GM21576 (cell line): ENCODE measurements around the gene MBNL2.

Experiments
- ATAC-seq: cut with Tn5 transposase; IDR thresholded peaks from one replicate; pipeline ENCODE4 v1.9.1; 2021; ENCODE audit warnings: mild to moderate bottlenecking, moderate library complexity; ENCODE audit not compliant: unreplicated experiment

The MBNL2 gene

DNA sequence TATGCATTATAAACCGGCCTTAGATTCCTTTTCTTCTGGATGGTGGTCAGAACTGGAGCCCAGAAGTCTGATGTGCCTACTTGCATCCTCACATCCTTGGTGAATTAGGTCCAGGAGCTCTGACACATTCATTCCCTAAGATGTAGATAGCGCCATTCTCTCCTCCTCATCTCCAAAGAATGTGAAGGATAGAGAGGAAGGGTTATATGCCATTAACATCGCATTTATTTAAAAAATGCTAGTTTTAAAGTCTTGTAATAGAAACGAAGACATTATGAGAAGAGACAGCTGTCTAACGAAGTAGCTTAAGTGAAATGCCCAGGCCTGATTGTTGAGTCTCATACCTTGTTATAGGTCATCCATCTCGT, 9.7 kb downstream of the MBNL2 start:
- no peak for ATAC-seq

DNA sequence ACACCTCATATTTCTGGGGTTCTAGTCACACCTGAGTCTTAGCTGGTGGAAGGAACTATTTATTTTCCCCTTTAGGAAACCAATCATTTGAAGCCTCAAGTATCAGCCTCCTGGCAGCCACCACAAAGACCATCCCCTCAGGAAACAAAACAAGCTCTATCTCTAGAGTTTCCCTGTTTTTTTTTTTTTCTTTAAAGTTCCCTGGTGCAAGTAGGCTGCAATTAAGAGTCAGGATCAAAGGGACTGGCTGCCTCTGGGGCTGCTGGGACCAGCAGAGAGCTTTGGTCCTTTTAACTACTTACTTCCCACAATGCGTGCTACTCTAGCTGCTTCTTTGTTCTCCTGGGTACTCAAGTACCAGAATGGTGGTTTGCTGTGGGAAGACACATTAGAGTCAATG, 11.4 kb downstream of the MBNL2 start:
- no peak for ATAC-seq

DNA sequence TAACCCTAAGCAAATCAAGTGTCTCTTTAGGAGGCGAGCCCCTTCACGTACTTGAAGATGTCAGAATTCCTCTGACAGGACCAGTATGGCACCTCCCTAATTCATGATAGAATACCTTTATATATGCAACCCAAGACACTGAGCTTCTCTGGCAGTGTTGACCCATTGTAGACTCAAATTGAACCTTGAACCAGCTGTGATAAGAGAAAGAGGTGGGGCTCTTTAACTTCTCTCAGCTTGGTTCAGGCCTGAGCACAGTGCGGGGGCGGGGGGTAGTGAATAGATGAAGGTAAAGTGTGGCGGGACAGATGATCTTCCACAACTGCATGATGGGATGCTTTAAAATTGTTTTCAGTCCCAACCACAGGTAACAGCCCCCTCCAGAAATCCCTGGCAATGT, 12.1 kb downstream of the MBNL2 start:
- no peak for ATAC-seq

DNA sequence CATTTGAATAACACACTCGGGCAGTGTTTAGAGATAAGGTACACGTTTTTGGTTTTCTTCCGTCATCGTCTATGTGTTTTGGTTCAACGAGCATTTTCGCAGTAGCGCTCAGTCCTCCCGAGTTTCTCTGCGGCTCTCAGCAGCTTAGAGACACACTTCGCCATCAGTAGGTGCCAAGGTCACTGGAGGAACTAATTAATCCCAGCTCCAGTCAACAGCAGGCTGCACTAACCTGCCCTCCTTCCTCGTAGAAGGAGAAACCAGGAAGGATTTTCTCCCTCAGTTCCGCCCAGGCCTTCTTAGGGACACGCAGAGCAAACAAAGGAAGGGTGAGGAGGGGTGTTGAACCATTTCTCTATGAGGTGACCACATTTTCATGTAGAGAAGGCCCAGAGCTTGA, 12.6 kb downstream of the MBNL2 start:
- ATAC-seq = no peak

DNA sequence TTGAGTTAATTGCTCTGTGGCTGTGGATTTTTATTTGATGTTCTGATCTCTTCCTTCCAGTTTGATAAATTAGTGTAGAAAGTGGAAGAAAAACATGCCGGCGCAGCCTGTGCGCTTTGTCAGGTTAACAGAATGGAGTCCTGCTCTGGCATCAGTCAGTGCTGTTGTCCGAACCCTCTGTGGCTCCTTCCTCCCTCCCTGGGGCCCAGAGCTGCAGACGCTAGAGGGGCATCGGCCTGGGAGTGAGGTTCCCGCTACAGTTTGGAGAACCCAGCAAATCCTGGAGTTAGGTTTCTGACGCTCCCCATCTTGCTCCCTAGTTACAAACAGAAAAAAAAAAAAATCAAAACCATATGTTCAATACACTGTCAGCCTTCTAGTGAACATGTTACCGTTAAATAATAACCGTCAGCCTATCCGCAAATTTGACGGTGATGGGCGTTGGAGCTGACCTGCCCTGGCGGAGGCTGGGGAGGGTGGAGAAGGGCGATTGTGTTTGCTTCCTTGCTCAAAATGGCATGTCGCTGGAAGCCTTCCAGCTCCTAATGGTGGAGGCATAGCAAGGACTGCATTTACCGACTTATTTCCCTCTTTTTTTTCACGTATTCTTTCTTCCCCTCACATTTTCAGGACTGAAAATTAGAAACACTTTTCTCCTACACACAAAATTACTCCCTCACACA, 13.6 kb downstream of the MBNL2 start:
- no peak for ATAC-seq

DNA sequence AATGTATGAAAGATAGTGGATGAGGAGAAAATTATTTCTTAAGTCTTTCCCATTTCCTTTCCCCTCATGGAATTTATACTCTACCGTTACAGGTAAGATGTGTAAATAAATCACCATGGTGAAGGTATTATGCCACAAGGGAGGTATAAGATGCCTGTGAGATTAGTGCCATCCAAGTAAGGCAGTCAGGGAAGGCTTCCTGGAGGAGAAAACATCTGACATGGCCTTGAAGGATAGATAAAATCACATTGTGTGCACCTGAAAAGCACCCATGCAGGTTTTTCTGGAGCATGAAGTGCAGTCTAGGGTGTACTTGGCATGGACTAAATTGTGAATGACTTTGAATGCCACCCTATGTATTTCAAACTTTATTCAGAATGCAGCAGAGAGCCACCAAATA, 15.3 kb downstream of the MBNL2 start:
- ATAC-seq = no peak

DNA sequence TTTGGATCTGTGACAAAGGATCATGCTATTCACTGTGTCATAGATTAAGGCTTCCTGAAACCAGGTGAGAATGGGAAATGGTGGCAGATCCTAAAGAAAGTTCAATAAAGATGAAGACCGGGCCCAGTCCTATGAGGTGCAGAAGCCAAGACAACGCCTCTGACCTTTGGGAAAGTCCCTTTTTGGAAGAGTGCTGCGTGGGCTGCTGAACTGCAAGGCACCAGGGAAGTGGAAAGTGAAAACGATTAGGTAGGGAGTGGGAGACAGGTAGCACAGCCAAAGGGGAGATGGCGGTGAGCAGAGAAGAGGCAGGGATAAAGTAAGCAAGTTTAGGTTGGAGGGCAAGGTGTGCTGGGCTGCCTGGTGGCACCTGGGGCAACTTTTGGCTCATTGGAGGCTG, 16.3 kb downstream of the MBNL2 start:
- ATAC-seq = no peak

DNA sequence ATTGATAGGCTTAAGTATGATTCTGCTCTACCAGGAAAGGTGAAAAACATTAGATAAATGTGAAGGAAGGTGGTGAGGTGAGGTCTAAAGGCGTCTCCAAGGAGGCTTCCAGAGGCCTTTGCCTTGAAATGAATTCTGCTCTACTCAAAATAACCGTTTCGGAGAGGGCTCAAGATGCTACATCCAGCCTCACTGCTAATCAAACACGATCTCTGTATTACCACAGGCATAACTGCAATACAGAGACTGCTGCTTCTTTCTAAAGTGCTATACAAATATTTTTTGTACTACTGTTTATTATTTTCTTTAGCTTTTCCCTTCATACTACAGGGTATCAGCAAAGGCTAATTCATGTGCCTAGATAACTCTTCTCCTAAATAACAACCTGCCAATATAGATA, 16.8 kb downstream of the MBNL2 start:
- ATAC-seq = no peak

DNA sequence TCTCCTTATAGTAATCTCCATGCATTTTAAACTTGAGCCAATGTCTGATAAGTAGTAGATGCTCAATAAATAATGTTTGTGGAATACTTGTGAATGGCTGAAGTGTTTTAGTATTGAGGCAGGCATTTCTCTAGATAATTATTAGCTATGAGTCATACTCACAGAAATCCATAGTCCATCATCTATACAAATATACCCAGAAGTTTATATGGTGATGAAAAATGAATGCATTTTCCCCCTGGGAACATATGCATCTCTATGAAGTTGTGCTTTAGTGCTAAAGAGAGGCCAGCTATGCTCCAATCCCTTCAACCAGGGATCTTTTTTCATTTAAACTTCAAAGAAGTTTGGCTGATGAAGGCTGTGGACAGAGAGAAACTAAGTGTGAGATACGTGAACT, 17.2 kb downstream of the MBNL2 start:
- no peak for ATAC-seq

DNA sequence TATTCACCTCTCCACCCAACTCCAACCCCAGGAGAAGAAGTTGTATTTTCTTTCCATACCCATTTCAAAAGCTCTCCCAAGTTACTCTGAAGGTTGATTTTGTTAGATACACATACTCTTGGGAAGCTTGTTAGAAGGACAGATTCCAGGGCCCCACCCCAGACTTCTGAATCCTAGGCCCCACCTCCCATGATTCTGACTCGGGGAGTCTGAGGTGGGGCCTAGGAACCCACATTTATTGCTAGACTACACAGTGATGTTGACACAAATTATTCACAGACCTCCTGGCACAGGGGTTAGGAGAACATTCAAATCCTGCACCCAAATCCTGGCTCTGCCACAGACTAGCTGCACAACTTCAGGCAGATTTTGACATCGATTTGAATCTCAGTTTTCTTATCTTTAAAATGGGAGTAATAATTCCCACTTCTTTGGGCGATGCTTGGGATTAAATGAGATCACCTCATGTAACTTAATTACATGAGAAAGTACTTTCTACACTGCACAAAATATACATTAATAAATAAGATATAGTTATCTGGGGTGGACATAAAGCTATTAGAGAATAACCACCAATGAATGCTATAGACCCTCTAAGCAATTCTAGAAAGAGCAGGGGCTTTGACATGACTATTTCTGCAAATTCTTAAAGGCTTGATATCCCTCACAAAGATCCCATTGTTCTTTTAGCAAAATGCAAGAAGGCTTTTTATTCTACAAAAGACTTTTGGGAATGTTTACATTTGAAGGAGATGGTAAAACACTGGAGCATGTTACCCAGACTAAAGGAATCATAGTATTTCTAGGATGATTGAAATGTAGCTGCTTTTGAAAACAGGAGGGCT, 18.0 kb downstream of the MBNL2 start:
- ATAC-seq = no peak

DNA sequence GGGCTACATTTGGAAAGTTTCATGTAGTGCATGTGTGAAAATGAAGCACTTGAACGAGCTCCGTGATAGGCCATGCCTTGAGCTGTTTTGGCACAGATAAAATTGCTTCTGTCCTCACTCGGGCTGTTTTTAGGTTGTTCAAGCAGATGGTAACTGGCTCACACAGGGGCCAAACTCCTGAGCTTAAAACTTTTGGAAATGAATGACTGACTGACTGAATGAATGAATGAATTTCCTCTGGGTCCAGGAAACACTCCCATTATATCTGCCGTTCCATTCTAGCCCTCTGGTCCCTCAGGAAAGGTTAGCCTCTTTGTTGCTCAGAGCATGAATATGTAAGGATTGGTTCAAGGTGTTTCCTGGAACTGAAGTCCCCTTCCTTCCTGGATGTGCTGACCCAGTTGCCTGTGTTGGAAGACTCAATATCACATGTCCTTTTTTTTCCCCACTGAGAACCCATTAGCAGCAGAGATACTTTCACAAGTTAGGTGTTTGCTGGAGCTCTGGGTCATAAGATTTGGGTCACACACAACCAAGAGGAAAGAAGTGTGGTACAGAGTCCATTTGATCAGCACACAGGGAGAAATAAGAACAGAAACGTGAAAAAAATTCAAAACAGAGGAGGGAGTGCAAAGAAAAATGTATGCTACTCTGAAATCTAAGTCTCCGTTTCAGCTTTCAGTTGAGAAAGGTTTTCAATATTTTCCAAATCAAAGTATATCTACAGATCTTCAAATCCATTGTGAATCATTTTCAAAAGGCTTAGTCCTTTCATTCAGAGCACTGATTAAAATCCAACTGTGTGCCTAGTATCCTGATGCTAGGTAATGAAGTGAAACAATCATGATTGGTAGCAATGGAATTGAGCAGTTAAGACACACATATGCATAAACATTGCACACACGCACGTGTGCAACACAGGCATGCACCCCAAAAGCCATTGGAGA, 18.9 kb downstream of the MBNL2 start:
- ATAC-seq = no peak

DNA sequence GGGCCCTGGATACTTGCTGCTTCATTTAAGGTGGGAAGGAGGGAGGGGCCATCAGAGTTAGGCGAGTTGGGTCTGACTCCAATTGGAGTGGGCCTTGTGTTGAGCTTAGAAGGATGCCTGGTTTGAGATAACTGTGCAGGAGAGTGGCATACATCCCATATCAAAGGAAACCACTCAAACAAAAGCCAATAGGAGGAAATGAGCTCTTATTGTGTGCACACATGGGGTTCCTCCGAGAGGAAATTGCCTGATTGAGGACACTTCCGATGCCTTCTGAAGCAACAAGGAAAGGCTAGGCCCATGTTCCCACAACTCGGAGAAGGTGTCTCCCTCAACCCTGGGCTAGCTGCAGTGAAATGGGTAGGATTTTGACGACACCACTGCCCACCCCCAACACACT, 19.6 kb downstream of the MBNL2 start:
- ATAC-seq = no peak

DNA sequence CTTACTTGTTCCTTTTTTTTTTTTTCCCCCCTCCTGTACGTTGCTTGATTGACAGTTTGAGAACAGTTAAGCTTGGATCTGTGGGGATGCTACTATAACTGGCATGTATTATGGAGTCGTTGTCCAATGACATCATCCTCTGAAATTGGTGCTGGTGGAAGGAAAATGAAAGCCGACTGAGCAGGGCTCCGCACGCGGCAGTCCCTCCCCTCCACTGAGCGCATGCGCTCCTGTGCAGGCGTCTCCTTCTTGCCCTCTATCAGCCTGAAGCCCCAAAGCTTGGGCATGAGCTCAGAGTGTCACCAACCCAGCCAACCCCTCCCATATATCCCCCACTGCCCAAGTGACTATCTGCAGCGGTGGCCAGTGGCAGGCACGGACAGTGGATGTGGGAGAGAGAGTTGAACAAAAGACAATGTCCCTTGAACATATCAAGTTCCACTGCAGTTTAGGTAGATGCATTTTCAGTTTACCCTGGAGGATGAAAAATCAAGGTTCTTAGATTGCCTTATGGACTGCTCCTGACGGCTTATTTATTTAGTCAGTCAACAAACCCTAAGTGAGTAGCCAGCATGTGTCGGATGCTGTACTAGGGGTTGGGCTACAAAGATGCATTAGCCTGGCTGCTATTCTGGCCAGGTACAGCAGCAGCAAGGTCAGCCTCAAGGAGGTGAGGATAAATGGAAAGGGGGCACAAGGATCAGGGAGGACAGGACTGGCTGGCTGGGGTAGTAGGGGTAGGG, 20.8 kb downstream of the MBNL2 start:
- no peak for ATAC-seq

DNA sequence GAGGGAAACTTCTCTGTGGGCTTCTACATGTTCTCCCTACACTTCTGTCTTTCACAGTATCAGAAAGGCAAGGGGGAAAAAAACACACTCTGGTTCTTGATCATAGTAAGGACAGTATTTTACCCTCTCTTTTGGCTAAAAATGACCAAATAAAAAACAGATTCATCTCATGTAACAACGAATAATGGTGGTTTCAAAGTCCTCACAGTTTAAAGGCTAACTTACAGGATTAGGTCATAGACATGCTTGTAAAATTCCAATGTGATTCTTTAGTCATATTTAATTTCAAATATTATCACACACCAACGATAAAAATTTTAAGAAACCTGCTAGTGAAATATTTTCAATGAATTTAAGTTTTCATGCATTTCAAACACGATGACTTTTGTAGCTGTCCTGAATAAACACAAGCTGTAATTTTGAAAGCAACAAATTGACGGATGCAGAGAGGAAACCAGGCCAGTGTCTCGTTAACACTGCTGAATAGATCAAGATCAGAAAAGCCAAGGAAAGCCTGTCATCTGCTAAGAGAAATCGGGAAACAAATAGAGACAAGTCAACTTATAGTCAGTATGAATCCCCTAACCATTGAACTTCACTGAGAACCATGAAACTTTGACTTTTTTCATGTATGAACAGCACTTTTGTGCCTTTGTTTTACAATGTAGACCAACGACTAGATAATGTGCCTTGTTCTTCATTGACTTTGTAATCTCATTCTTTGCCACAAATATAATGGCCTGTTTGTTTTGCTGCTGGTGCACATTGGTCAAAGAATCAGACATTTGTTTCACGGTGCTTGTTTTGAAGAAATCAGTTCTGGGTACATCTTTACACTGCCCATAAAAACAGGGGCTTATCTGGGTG, 22.0 kb downstream of the MBNL2 start:
- ATAC-seq = no peak

DNA sequence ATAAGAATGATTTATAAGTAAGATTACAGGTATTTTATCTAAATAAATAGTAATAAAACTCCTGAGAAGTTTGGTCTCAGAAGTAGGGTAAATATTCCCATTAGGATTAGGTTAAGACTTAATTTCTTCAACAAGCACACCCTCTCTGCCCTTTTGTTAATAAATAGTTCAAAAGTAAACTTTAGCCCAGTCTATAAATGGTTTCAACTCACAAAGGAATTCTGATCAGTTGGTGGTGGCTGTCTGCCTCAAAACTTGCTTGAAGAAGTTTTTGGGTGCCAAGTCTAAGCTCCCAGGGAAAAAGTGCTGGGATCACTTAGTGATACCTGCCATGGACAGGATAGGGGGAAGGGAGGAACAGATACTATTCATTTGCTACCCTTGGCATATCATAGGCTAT, 22.9 kb downstream of the MBNL2 start:
- no peak for ATAC-seq

DNA sequence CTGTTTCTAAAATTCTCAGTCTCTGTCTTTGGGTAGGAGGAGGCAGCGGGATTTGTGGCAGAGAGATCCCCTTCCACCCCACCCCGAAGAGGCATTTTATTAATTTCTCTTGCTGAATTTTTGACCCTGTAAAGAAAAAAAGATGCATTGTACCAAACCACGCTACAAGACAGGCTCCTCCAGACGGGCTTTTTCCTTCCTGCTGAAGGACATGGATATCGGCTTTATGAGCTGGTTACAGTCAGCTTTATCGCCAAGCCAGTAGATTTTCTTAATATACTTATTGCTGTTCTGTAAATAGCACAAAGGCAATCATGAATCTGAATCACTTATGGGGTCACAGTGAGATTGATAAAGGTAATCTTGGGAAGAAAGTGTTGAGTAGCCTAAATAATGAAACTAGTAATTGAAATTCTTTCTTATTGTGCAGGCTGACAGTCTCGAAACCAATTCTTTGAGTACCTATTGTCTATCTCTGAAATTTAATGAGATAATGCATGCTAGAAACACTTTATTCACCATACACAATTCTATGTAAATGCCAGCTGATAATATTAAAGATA, 24.5 kb downstream of the MBNL2 start:
- ATAC-seq = no peak

DNA sequence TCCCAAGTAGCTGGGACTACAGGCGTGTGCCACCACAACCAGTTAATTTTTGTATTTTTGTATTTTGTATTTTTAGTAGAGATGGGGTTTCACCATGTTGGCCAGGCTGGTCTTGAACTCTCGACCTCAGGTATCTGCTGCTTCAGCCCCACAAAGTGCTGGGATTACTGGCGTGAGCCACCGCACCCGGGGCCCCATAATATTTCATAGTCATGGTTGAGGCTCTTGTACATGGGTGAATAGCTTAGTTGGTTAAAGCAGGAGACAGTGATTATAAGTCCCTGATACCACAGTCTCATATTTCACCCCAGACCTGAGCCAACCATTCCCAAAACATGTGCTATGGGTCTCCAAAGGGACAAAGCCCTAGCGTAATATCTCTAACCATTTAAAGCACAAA, 26.1 kb downstream of the MBNL2 start:
- ATAC-seq = no peak

DNA sequence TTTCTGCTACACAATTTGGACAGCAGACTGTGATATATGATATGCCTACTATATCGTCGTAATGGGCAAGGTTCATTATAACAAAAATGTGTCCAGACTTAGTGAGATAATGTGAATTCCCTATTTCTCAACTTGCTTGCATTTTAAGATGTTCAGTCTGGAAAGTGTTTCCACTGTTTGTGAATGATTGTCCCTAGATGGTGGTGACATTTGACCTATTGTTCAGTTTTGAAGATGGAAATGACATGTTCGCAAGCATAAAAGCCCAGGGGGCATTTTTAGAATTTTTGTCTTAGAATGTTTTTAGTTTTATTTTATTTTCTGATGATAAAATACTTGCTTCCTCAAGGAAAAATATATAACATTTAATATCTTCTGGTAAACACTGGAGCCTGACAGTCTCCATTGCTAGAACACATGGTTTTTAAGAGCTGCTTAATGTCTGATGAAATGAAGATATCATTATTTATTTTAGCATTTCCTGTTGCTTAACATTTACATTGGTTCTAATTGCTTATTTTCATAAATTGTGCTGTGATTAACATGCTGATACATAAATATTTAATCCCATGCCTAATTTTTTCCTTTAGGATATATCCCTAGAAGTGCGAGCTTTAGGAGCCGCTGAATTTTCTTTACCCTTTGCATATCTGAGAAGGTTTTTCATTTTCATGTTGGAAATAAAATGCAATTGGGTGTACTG, 27.1 kb downstream of the MBNL2 start:
- no peak for ATAC-seq
